SH-SY5Y (cell line): ENCODE measurements around the gene SCAPER.

ENCODE experiments used
- GATA2 ChIP-seq: IDR thresholded peaks from 2 replicates; pipeline ENCODE4 v1.6.1; 2011; ENCODE audit warnings: mild to moderate bottlenecking, low read depth, low read length
- GATA3 ChIP-seq: IDR thresholded peaks from 2 replicates; pipeline ENCODE4 v1.6.1; 2011; ENCODE audit warnings: low read depth, mild to moderate bottlenecking, low read length, moderate library complexity

DNA sequence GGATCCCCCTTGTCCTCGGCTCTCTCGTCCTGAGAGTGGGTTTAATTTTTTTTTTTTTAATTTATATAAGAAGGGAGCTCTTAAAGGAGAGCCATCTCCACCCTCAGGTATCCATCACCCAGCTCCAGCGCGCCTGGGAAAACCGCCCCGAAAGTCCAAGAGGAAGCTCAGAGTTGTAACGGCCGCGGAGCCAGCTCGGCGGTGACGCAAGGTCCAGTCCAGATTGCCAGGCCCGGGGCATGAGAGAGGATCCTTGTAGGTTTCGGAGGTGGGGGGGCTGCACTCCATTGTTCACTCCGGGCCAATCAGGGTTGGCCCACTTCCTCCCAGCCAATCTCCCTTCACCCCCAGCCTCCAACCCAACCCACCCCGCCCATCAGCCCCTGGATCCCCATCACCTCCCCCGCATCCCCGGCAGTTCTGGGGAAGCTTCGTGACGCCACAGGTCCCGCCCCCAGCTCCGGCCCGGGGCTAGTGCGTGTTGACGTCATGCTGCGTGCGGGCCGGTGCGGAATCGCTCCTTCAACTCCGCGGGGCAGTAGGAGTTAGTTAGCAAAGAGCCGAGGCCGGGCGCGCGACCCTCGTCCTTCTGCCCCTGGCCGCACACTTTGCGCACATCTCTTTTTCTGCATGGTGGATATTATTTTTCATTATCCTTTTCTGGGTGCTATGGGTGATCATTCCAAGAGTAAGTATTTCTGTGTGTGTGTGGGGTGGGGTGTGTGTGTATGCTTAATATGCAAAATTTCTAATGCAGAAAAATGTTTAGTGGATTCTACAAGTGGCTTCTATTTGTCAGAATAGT lies 568.7 kb downstream of the SCAPER start, which contains the start of gene ISL2:
- TF ChIP-seq GATA2 (0 out of 2 replicates have a peak, but pooled peaks have one; percentile 6), GATA3 (no peak)
